Psoas muscle (tissue), 8 donors: ENCODE measurements around the gene PHACTR3. TPM values are rescaled to one million over a fixed set of nuclear protein-coding genes. Genes with fewer than 3 reads are reported as not detected.

Experiments
- ATAC-seq, 4 donors: fragments of 200-7000 bp; cut with Tn5 transposase; one replicate each; pipeline ENCODE4 v1.9.1; 2020; ENCODE audit warnings: moderate library complexity in 3 of 4, mild to moderate bottlenecking in 2 of 4
- DNase-seq, 2 donors: peaks; one replicate each; pipeline ENCODE4 v3.0.0-alpha.2; 2020
- H3K27ac ChIP-seq: fragments of 200-600 bp; one replicate; pipeline ENCODE4 v1.8.0; 2022
- H3K27me3 ChIP-seq, 3 donors: fragments of 200-600 bp in 1 of 3; one replicate each; pipeline versions ENCODE4 v1.6.1 to v1.8.0; 2013 to 2022; ENCODE audit warnings: low read length in 2 of 3, mild to moderate bottlenecking in 2 of 3, moderate library complexity in 1 of 3; ENCODE audit not compliant: insufficient read depth in 3 of 3
- H3K36me3 ChIP-seq, 2 donors: fragments of 200-600 bp in 1 of 2; one replicate each; pipeline versions ENCODE4 v1.6.1 to v1.8.0; 2013 to 2022; ENCODE audit warnings: low read depth in 1 of 2, mild to moderate bottlenecking in 1 of 2, moderate library complexity in 1 of 2; ENCODE audit not compliant: insufficient read depth in 1 of 2
- H3K4me1 ChIP-seq: fragments of 200-600 bp; one replicate; pipeline ENCODE4 v1.8.0; 2022
- H3K4me3 ChIP-seq: fragments of 200-600 bp; one replicate; pipeline ENCODE4 v1.8.0; 2022; ENCODE audit warnings: mild to moderate bottlenecking
- H3K9me3 ChIP-seq: fragments of 200-600 bp; one replicate; pipeline ENCODE4 v1.8.0; 2022
- CTCF ChIP-seq: fragments of 200-600 bp; IDR thresholded peaks from one replicate; pipeline ENCODE4 v1.8.0; 2022; ENCODE audit warnings: antibody characterized with exemption
- WGBS, 3 donors: extraction: QIAGEN DNeasy Blood & Tissue Kit; methylation state at CpG; one replicate each; pipeline versions ENCODE4 v1.1.6 to v1.1.7; 2013; 5-methylcytosine and 5-hydroxymethylcytosine counted together
- intact Hi-C, 2 donors: fragments of 100-400 bp; cut with DNase I; formaldehyde crosslinking; loops; one replicate each; pipeline versions ENCODE4 v1.11.0 to v1.14.2; 2022
- polyA plus RNA-seq, 3 donors: library from polyadenylated mRNA; stranded (reverse); fragments of 200-250 nt; gene quantifications; one replicate each; pipeline ENCODE4 v1.2.3, GENCODE V29; 2013
- total RNA-seq, 4 donors: library from RNA; stranded (reverse); fragmentation: NEBNext Ultra II Directional in 2 of 4; extraction: Animal tissue kit (Norgen Biotek cat#: 25700) in 2 of 4; gene quantifications; one replicate each; pipeline versions ENCODE4 v1.2.1 to v1.2.4, GENCODE V29; 2021 to 2023
- donor health status: healthy with polysubstance abuse.
- donor health status: DM: no; HTN: no; CAD: no; lungs with moderate emphysema.
- donor health status: Bipolar disorder and iron deficiency.
- donor health status: healthy.
- donor health status: DM: yes; HTN: yes; CAD: no.
- donor health status: DM: no; HTN: no; CAD: no.
- donor health status: DM: no; HTN: no; CAD: no.
- donor health status: DM: yes; HTN: yes; CAD: no.

The PHACTR3 gene
- total and polyA plus RNA-seq, 7 donors: 0.10 to 0.46 (median 0.15) TPM; not detected in 3

DNA sequence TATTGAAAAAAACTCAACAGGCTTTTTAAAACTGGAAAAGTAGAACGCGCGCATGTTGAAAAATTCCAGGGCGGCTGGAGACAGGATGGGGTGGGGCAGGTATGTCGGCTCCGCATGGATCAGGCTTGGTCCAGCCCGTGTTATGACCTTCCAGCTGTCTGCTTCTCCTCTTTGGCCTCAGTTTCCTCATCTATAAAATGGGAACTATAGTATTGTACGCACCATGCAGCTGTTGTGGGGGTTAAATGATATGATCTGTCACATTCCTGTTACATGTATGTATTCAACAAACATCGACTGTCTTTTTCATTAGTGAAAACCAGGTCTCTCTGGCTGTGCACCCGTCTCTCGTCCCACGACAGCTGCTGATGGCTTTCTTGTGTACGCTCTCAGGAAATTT, 18.8 kb downstream of the PHACTR3 start:
- ATAC-seq: no peak
- WGBS, 3 donors: 72 to 80% (median 76%) methylated on average over 13 of the region's 13 CpGs
- intact Hi-C loops: no loop called here

GRCh38 chr20:59623583-59623982, 19.2 kb downstream of the PHACTR3 start:
- Histone ChIP-seq H3K36me3 (no peaks in the 10 kb centered on the region), H3K4me3 (no peak overlapping the region), H3K27ac (no peak overlapping the region), H3K27me3 (peaks cover 0 to 6% (median 4%) of the 10 kb centered on the region in 3 donors), H3K9me3 (no peaks in the 10 kb centered on the region), H3K4me1 (no peaks in the 10 kb centered on the region)
- WGBS, 3 donors: 79 to 83% (median 82%) methylated on average over 9 of the region's 9 CpGs
- no peak for ATAC-seq
- DNase-seq: no peak
- intact Hi-C loops: no loop called here
- no peak for TF ChIP-seq CTCF

More for the DNA sequence above, 18.8 kb downstream of the PHACTR3 start:
- TF ChIP-seq CTCF: no peak
- H3K9me3 ChIP-seq: no peaks in the 10 kb centered on the region
- peaks cover 0 to 6% (median 4%) of the 10 kb centered on the region in 3 donors for H3K27me3 ChIP-seq
- H3K4me3 ChIP-seq: no peak overlapping the region
- H3K4me1 ChIP-seq: no peaks in the 10 kb centered on the region
- no peak overlapping the region for H3K27ac ChIP-seq
- no peaks in the 10 kb centered on the region for H3K36me3 ChIP-seq
- DNase-seq: no peak

GRCh38 chr20:59624401-59624800, 20.1 kb downstream of the PHACTR3 start:
- WGBS, 3 donors: 88 to 90% (median 89%) methylated on average over 6 of the region's 6 CpGs
- Histone ChIP-seq H3K4me3 (no peak overlapping the region), H3K27me3 (peaks cover 0 to 6% (median 4%) of the 10 kb centered on the region in 3 donors), H3K4me1 (no peaks in the 10 kb centered on the region), H3K9me3 (no peaks in the 10 kb centered on the region), H3K36me3 (no peaks in the 10 kb centered on the region), H3K27ac (no peak overlapping the region)
- intact Hi-C loops: no loop called here
- DNase-seq (no peak), ATAC-seq (no peak)
- TF ChIP-seq CTCF: no peak

DNA sequence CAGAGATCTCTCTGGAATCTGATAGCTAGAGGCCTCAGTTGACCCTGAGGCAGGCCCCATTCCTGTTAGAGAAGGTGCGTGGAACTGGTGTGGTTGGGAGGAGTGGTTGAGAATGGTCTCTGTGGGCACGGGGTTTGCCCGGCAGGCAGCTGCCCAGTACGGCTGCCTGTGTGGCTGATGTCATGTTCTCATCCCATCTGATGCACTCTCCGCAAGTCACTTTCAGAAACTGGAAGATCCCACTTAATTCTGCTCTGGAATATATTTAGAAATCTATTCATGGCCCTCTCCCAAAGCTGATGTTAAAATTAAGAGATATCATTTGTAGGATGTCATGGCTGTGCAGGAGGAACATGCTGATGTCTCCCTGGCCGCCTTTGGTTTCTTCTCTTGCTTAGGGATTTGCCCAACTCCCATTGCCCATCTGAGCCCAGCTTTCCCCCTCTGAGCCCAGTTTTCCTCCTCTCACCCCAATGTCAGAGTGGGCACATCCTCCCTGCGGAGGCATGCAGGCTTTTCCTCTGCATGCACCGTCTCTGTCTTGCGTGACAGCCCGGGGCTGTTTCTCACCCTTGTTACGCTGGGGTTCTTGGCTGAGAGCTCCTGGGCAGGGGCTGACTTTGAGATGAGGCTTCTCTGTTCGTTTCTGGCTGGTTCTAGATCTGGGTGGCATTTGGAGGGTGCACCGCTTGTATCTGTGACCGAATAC, 21.0 kb downstream of the PHACTR3 start:
- Histone ChIP-seq H3K9me3 (no peaks in the 10 kb centered on the region), H3K4me1 (no peaks in the 10 kb centered on the region), H3K27me3 (peaks cover 0 to 4% (median under 1%) of the 10 kb centered on the region in 3 donors), H3K27ac (no peak overlapping the region), H3K4me3 (no peak overlapping the region), H3K36me3 (no peaks in the 10 kb centered on the region)
- WGBS, 3 donors: 74 to 80% (median 77%) methylated on average over 14 of the region's 14 CpGs
- DNase-seq: no peak
- intact Hi-C loops: no loop called here
- no peak for TF ChIP-seq CTCF
- ATAC-seq: no peak

GRCh38 chr20:59627298-59627697, 23.0 kb downstream of the PHACTR3 start:
- DNase-seq (no peak), ATAC-seq (no peak)
- Histone ChIP-seq H3K36me3 (no peaks in the 10 kb centered on the region), H3K9me3 (no peaks in the 10 kb centered on the region), H3K4me1 (no peaks in the 10 kb centered on the region), H3K4me3 (no peak overlapping the region), H3K27me3 (peaks cover 0 to 4% (median 0%) of the 10 kb centered on the region in 3 donors), H3K27ac (no peak overlapping the region)
- no peak for TF ChIP-seq CTCF
- 72 to 81% (median 75%) methylated on average over 3 of the region's 3 CpGs for WGBS, 3 donors
- intact Hi-C loops: no loop called here
